CD4-positive, alpha-beta T cell treated with Interleukin-4 for 4 hours (primary cell): Measurements from ENCODE around the gene TLE5.
A peak's percentile ranks its signal among the peaks of the same experiment; 100 is the strongest.

Experiments
- DNase-seq: peaks from one replicate; pipeline ENCODE4 v3.0.0-alpha.2; 2020

Gene TLE5

GRCh38 chr19:3062165-3063105 lies at the start of gene TLE5:
TSS of gene TLE5 (minus strand) at chr19:3062495. CDS start at chr19:3062200, 295 bp downstream.
- peak; percentile 77 for DNase-seq

GRCh38 chr19:3111586-3112247 lies 49.4 kb upstream of the TLE5 start:
- no peak for DNase-seq

GRCh38 chr19:3110126-3110825 lies 48.0 kb upstream of the TLE5 start:
- no peak for DNase-seq

GRCh38 chr19:3109491-3109890 lies 47.2 kb upstream of the TLE5 start:
- DNase-seq: no peak

GRCh38 chr19:3108775-3109174 lies 46.5 kb upstream of the TLE5 start:
- peak; percentile 70 for DNase-seq

GRCh38 chr19:3107658-3108057 lies 45.4 kb upstream of the TLE5 start:
- DNase-seq: no peak

- no peak for DNase-seq
Observed at GRCh38 chr19:3106509-3107141, 44.3 kb upstream of the TLE5 start.

- no peak for DNase-seq
Observed at GRCh38 chr19:3105641-3106508, 43.6 kb upstream of the TLE5 start.

- no peak for DNase-seq
Observed at GRCh38 chr19:3104708-3104983, 42.4 kb upstream of the TLE5 start.

GRCh38 chr19:3102239-3103140 lies 40.2 kb upstream of the TLE5 start:
- DNase-seq: no peak

- DNase-seq: no peak
Observed at GRCh38 chr19:3100747-3101730, 38.7 kb upstream of the TLE5 start.

- DNase-seq: no peak
Observed at GRCh38 chr19:3100331-3100730, 38.0 kb upstream of the TLE5 start.

- DNase-seq: no peak
Observed at GRCh38 chr19:3099347-3100145, 37.3 kb upstream of the TLE5 start.

- no peak for DNase-seq
Observed at GRCh38 chr19:3098515-3099346, 36.4 kb upstream of the TLE5 start.

GRCh38 chr19:3098141-3098514 lies 35.8 kb upstream of the TLE5 start:
- DNase-seq: no peak

GRCh38 chr19:3097442-3097871 lies 35.2 kb upstream of the TLE5 start:
- no peak for DNase-seq

GRCh38 chr19:3096902-3097326 lies 34.6 kb upstream of the TLE5 start:
- no peak for DNase-seq
